ENCODE measurements around the gene SVBP.

SVBP gene

DNA sequence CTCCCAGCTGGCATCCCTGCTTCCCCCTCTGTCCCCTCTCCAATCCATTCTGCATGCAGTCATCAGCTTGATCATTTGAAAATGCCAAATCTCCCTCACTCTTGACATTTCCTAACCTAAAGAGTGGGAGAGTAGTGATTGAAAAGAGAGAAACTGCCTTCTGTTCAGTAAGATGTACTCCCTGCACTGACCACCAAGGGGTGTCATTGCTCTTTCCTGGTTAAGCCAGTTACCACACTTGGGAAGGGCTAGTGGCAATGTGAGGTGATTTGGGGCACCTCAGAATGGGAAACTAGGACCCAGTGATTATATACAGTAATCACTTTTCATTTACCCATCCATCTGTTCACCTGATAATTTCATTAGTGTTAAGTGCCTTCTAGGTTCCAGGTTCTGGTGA, 39.3 kb downstream of the SVBP start:
- CTCF ChIA-PET = interaction anchor here (0.7 to 8.8 kb wide), 23 partner anchors 9 to 637 kb away, joined by 3 to 106 read pairs (median 4); partner anchors contain the start of genes C1orf50 and P3H1
- POLR2A ChIA-PET = no interaction called here
- no peak overlapping the region for H3K27ac ChIP-seq (ENCODE audit: insufficient read depth in 1 of 2, low read depth in 1 of 2, low read length in 2 of 2, poor library complexity in 1 of 2, severe bottlenecking in 2 of 2)
- H3K4me3 ChIP-seq (ENCODE audit: control insufficient read depth in 1 of 7, extremely low read depth in 1 of 7, insufficient read depth in 4 of 7, low read depth in 2 of 7, low read length in 6 of 7) = no peak overlapping the region
- DNase-seq = peak in 2 of 3 donors; percentile 52 to 61
- H3K4me1 ChIP-seq (ENCODE audit: control extremely low read depth in 1 of 4, control insufficient read depth in 4 of 4, insufficient read depth in 4 of 4, low read length in 3 of 4) = no peaks in the 10 kb centered on the region
- no peaks in the 10 kb centered on the region for H3K27me3 ChIP-seq (replicated peaks in 2 of 5; ENCODE audit: control insufficient read depth in 4 of 5, insufficient read depth in 5 of 5, low read length in 4 of 5)
- H3K9me3 ChIP-seq (ENCODE audit: control extremely low read depth in 1 of 5, control insufficient read depth in 4 of 5, insufficient read depth in 2 of 5, low read depth in 1 of 5, low read length in 4 of 5) = peaks cover 0 to 1% (median 0%) of the 10 kb centered on the region in 5 experiments
- peaks cover 25 to 69% (median 48%) of the 10 kb centered on the region in 4 experiments for H3K36me3 ChIP-seq (ENCODE audit: control insufficient read depth in 4 of 4, insufficient read depth in 4 of 4, low read length in 3 of 4)

DNA sequence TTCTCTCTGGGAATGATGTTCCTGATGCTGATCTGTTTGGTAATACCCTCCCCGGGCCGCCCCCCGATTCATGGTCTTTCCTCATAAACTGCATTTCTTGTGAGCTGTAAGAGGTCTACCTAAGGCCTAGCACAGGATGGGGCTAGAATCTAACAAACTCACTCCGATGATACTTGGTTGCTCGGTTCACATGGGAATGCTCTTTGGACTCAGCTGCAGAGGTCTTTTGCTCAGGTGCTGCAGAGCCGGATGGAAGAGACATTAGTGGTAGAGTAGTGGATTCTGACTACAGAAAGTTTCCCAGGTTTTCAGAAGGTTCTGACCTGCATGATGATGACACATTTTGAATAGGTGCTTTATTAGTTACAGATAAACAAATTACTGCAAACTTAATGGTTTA, 40.7 kb downstream of the SVBP start:
- no peaks in the 10 kb centered on the region for H3K4me1 ChIP-seq (ENCODE audit: control extremely low read depth in 1 of 4, control insufficient read depth in 4 of 4, insufficient read depth in 4 of 4, low read length in 3 of 4)
- H3K4me3 ChIP-seq (ENCODE audit: control insufficient read depth in 1 of 7, extremely low read depth in 1 of 7, insufficient read depth in 4 of 7, low read depth in 2 of 7, low read length in 6 of 7) = no peak overlapping the region
- ChIA-PET POLR2A (no interaction called here), CTCF (interaction anchor here (1.2 to 8.8 kb wide), 4 partner anchors 9 to 298 kb away, joined by 3 to 106 read pairs (median 26); partner anchors contain the start of genes C1orf50 and P3H1)
- peaks cover 23 to 69% (median 43%) of the 10 kb centered on the region in 4 experiments for H3K36me3 ChIP-seq (ENCODE audit: control insufficient read depth in 4 of 4, insufficient read depth in 4 of 4, low read length in 3 of 4)
- DNase-seq = no peak
- no peak overlapping the region for H3K27ac ChIP-seq (ENCODE audit: insufficient read depth in 1 of 2, low read depth in 1 of 2, low read length in 2 of 2, poor library complexity in 1 of 2, severe bottlenecking in 2 of 2)
- WGBS (ENCODE audit: insufficient coverage) = 95% methylated on average over 4 of the region's 6 CpGs
- H3K27me3 ChIP-seq (replicated peaks in 2 of 5; ENCODE audit: control insufficient read depth in 4 of 5, insufficient read depth in 5 of 5, low read length in 4 of 5) = no peaks in the 10 kb centered on the region
- H3K9me3 ChIP-seq (ENCODE audit: control extremely low read depth in 1 of 5, control insufficient read depth in 4 of 5, insufficient read depth in 2 of 5, low read depth in 1 of 5, low read length in 4 of 5) = peaks cover 0 to 1% (median 0%) of the 10 kb centered on the region in 5 experiments

DNA sequence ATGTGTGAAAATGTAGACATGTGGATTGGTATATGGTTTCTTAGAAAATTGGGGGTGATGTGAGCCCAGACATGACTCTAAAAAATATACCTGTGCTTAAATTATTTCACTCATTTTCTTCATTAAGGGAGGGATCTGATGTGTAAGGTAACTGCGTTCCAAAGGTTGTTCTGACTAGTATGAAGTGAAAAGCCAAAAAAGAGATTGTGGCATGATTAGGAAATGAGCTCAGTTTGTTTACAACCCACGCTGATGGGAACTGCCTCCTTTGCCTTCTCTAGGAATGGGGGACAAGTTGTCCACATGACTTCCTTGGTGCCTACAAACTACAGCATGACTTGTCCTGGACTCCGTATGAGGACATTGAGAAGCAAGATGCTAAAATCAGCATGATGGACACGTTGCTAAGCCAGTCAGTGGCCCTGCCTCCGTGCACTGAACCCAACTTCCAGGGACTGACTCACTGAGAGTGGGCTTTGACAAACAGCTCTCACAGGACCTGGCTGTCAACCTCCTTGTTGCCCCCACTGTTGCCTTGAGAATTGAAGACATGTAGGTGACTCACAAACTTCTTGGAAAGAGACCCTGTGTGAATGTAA, 42.2 kb downstream of the SVBP start:
- Histone ChIP-seq H3K27me3 (replicated peaks in 2 of 5; ENCODE audit: control insufficient read depth in 4 of 5, insufficient read depth in 5 of 5, low read length in 4 of 5) (no peaks in the 10 kb centered on the region), H3K36me3 (ENCODE audit: control insufficient read depth in 4 of 4, insufficient read depth in 4 of 4, low read length in 3 of 4) (peaks cover 20 to 59% (median 36%) of the 10 kb centered on the region in 4 experiments), H3K9me3 (ENCODE audit: control extremely low read depth in 1 of 5, control insufficient read depth in 4 of 5, insufficient read depth in 2 of 5, low read depth in 1 of 5, low read length in 4 of 5) (peaks cover 0 to 1% (median 0%) of the 10 kb centered on the region in 5 experiments), H3K4me3 (ENCODE audit: control insufficient read depth in 1 of 7, extremely low read depth in 1 of 7, insufficient read depth in 4 of 7, low read depth in 2 of 7, low read length in 6 of 7) (no peak overlapping the region), H3K4me1 (ENCODE audit: control extremely low read depth in 1 of 4, control insufficient read depth in 4 of 4, insufficient read depth in 4 of 4, low read length in 3 of 4) (no peaks in the 10 kb centered on the region), H3K27ac (ENCODE audit: insufficient read depth in 1 of 2, low read depth in 1 of 2, low read length in 2 of 2, poor library complexity in 1 of 2, severe bottlenecking in 2 of 2) (no peak overlapping the region)
- DNase-seq = no peak
- ChIA-PET CTCF (interaction anchor here (1.4 to 8.8 kb wide), 3 partner anchors 9 to 299 kb away, joined by 4 to 106 read pairs (median 5); no protein-coding TSS in a partner anchor), POLR2A (no interaction called here)
- WGBS (ENCODE audit: insufficient coverage) = 96% methylated on average over 5 of the region's 5 CpGs

DNA sequence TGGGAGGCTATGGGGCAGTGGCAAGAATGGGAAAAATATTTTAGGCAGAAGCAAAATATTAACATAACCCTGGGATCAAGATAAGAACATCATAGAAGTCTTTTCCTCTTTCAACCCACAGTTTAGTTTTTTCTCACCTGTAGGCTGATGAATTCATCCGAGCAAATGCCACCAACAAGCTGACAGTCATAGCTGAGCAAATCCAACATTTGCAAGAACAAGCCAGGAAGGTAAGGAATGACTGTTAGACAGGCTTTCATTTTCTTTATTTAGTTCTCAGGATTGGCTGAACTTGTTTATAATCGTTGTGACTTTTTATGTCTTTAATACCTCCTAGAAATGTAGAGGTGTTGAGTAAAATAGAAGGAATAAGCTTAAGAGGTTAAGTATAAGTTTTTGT, 43.8 kb downstream of the SVBP start:
- Histone ChIP-seq H3K4me3 (ENCODE audit: control insufficient read depth in 1 of 7, extremely low read depth in 1 of 7, insufficient read depth in 4 of 7, low read depth in 2 of 7, low read length in 6 of 7) (no peak overlapping the region), H3K27ac (ENCODE audit: insufficient read depth in 1 of 2, low read depth in 1 of 2, low read length in 2 of 2, poor library complexity in 1 of 2, severe bottlenecking in 2 of 2) (no peak overlapping the region), H3K9me3 (ENCODE audit: control extremely low read depth in 1 of 5, control insufficient read depth in 4 of 5, insufficient read depth in 2 of 5, low read depth in 1 of 5, low read length in 4 of 5) (peaks cover 0 to 1% (median 0%) of the 10 kb centered on the region in 5 experiments), H3K4me1 (ENCODE audit: control extremely low read depth in 1 of 4, control insufficient read depth in 4 of 4, insufficient read depth in 4 of 4, low read length in 3 of 4) (peaks cover 0 to 4% (median 1%) of the 10 kb centered on the region in 4 experiments), H3K36me3 (ENCODE audit: control insufficient read depth in 4 of 4, insufficient read depth in 4 of 4, low read length in 3 of 4) (peaks cover 22 to 53% (median 33%) of the 10 kb centered on the region in 4 experiments), H3K27me3 (replicated peaks in 2 of 5; ENCODE audit: control insufficient read depth in 4 of 5, insufficient read depth in 5 of 5, low read length in 4 of 5) (no peaks in the 10 kb centered on the region)
- POLR2A ChIA-PET = no interaction called here
- 83% methylated on average over 2 of the region's 2 CpGs for WGBS (ENCODE audit: insufficient coverage)
- DNase-seq = no peak
- CTCF ChIA-PET = interaction anchor here (0.5 to 1.6 kb wide), 3 partner anchors 73 to 300 kb away, joined by 3 to 5 read pairs (median 3); partner anchors contain the start of gene ZNF691

DNA sequence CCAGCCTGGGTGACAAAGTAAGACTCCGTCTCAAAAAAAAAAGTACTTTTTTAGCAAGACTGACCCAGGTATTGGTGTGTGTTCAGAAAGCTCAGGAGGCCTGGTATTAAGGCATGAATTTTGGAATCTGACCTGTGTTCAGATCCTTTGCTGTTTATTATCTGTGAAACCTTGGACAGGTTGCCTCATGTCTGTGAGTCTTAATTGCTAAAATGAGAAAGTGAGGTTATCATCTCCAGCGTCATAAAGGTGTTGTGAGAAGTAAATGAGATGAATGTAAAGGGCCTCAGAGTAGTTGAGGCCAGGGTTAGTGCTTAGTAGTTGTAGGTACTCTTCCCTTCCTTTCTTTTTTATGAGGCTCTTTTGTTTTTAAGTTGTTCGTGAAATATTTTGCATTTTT, 47.4 kb downstream of the SVBP start:
- Histone ChIP-seq H3K27ac (ENCODE audit: insufficient read depth in 1 of 2, low read depth in 1 of 2, low read length in 2 of 2, poor library complexity in 1 of 2, severe bottlenecking in 2 of 2) (no peak overlapping the region), H3K36me3 (ENCODE audit: control insufficient read depth in 4 of 4, insufficient read depth in 4 of 4, low read length in 3 of 4) (peaks cover 2 to 18% (median 8%) of the 10 kb centered on the region in 4 experiments), H3K4me3 (ENCODE audit: control insufficient read depth in 1 of 7, extremely low read depth in 1 of 7, insufficient read depth in 4 of 7, low read depth in 2 of 7, low read length in 6 of 7) (no peak overlapping the region), H3K9me3 (ENCODE audit: control extremely low read depth in 1 of 5, control insufficient read depth in 4 of 5, insufficient read depth in 2 of 5, low read depth in 1 of 5, low read length in 4 of 5) (no peaks in the 10 kb centered on the region), H3K4me1 (ENCODE audit: control extremely low read depth in 1 of 4, control insufficient read depth in 4 of 4, insufficient read depth in 4 of 4, low read length in 3 of 4) (peaks cover 22 to 26% (median 24%) of the 10 kb centered on the region in 4 experiments), H3K27me3 (replicated peaks in 2 of 5; ENCODE audit: control insufficient read depth in 4 of 5, insufficient read depth in 5 of 5, low read length in 4 of 5) (no peaks in the 10 kb centered on the region)
- POLR2A ChIA-PET = no interaction called here
- DNase-seq = no peak
- CTCF ChIA-PET = interaction anchor here (4.2 kb wide), 1 partner anchor 8 kb away, joined by 28 read pairs; no protein-coding TSS in a partner anchor
- 100% methylated on average over 2 of the region's 3 CpGs for WGBS (ENCODE audit: insufficient coverage)

DNA sequence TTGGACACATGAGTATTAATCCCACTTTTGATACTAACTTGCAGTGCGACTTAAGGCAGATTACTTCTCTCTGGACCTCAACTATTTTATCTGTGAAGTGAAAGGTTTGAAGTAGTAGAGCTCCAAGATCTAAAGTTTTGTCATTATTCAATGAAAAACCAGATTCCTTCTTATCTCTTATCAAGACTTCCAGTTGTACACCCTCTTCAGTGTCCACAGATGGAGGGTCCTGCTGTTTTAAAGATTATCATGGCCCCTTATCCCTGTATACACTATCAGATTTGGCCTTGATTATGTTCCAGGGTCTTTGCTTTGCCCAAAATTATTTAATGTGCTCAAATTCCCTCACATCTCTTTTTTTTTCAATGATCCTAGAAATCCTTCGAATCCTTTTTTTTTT, 49.0 kb downstream of the SVBP start:
- no peak for DNase-seq
- peaks cover 26 to 31% (median 28%) of the 10 kb centered on the region in 4 experiments for H3K4me1 ChIP-seq (ENCODE audit: control extremely low read depth in 1 of 4, control insufficient read depth in 4 of 4, insufficient read depth in 4 of 4, low read length in 3 of 4)
- no CpG with 5 or more reads among the region's 2 CpGs for WGBS (ENCODE audit: insufficient coverage)
- peak overlapping the region in 1 of 2 experiments; percentile 90 for H3K27ac ChIP-seq (ENCODE audit: insufficient read depth in 1 of 2, low read depth in 1 of 2, low read length in 2 of 2, poor library complexity in 1 of 2, severe bottlenecking in 2 of 2)
- H3K9me3 ChIP-seq (ENCODE audit: control extremely low read depth in 1 of 5, control insufficient read depth in 4 of 5, insufficient read depth in 2 of 5, low read depth in 1 of 5, low read length in 4 of 5) = no peaks in the 10 kb centered on the region
- no peaks in the 10 kb centered on the region for H3K27me3 ChIP-seq (replicated peaks in 2 of 5; ENCODE audit: control insufficient read depth in 4 of 5, insufficient read depth in 5 of 5, low read length in 4 of 5)
- ChIA-PET POLR2A (interaction anchor here (0.6 kb wide), 1 partner anchor 189 kb away, joined by 4 read pairs; no protein-coding TSS in a partner anchor), CTCF (interaction anchor here (1.6 to 4.2 kb wide), 2 partner anchors 9 to 19 kb away, joined by 4 to 28 read pairs; no protein-coding TSS in a partner anchor)
- peak overlapping the region in 6 of 7 experiments; percentile 81 to 98 (median 94) for H3K4me3 ChIP-seq (ENCODE audit: control insufficient read depth in 1 of 7, extremely low read depth in 1 of 7, insufficient read depth in 4 of 7, low read depth in 2 of 7, low read length in 6 of 7)
- peaks cover under 1 to 6% (median 1%) of the 10 kb centered on the region in 4 experiments for H3K36me3 ChIP-seq (ENCODE audit: control insufficient read depth in 4 of 4, insufficient read depth in 4 of 4, low read length in 3 of 4)

DNA sequence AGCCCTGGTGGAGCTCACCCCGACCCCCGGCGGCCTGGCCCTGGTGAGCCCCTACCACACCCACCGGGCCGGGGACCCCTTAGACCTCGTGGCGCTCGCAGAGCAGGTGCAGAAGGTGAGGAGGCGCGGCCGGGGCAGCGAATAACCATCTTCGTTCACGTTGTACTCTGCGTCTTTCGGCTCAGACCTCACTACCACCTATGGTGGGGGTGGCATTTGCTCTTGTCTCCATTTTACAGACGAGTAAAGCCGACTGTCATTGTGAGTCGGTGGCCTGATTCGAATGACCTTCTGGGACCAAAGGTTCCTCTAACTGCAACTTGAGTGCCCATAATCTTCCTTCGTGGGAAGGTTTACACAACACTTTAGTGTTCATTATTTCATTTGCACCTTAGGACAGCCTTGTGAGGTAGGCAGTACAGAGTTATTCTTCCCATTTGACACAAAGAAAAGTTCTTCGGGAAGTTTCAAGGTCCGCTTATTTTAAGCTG, 49.6 kb downstream of the SVBP start:
- CTCF ChIA-PET = interaction anchor here (0.6 to 4.2 kb wide), 6 partner anchors 10 to 431 kb away, joined by 3 to 28 read pairs (median 4); partner anchors contain the start of genes ERMAP and SVBP
- peak overlapping the region; percentile 64 to 90 for H3K27ac ChIP-seq (ENCODE audit: insufficient read depth in 1 of 2, low read depth in 1 of 2, low read length in 2 of 2, poor library complexity in 1 of 2, severe bottlenecking in 2 of 2)
- no peak for DNase-seq

More for the DNA sequence above, 49.6 kb downstream of the SVBP start:
- no peaks in the 10 kb centered on the region for H3K27me3 ChIP-seq (replicated peaks in 2 of 5; ENCODE audit: control insufficient read depth in 4 of 5, insufficient read depth in 5 of 5, low read length in 4 of 5)
- WGBS (ENCODE audit: insufficient coverage) = 7% methylated on average over 21 of the region's 23 CpGs
- POLR2A ChIA-PET = interaction anchor here (0.6 to 1.2 kb wide), 3 partner anchors 80 to 190 kb away, joined by 3 to 8 read pairs (median 4); partner anchors contain the start of gene YBX1
- peaks cover 26 to 34% (median 30%) of the 10 kb centered on the region in 4 experiments for H3K4me1 ChIP-seq (ENCODE audit: control extremely low read depth in 1 of 4, control insufficient read depth in 4 of 4, insufficient read depth in 4 of 4, low read length in 3 of 4)
- peaks cover 0 to 2% (median under 1%) of the 10 kb centered on the region in 4 experiments for H3K36me3 ChIP-seq (ENCODE audit: control insufficient read depth in 4 of 4, insufficient read depth in 4 of 4, low read length in 3 of 4)
- H3K4me3 ChIP-seq (ENCODE audit: control insufficient read depth in 1 of 7, extremely low read depth in 1 of 7, insufficient read depth in 4 of 7, low read depth in 2 of 7, low read length in 6 of 7) = peak overlapping the region; percentile 81 to 98 (median 96)
- H3K9me3 ChIP-seq (ENCODE audit: control extremely low read depth in 1 of 5, control insufficient read depth in 4 of 5, insufficient read depth in 2 of 5, low read depth in 1 of 5, low read length in 4 of 5) = no peaks in the 10 kb centered on the region
